GM12878 (cell line): ENCODE results near the gene COL5A1. TPM values are rescaled to one million over a fixed set of nuclear protein-coding genes. Genes with fewer than 3 reads are reported as not detected.
A peak's percentile ranks its signal among the peaks of the same experiment; 100 is the strongest.

Source experiments
- ATAC-seq: fragments of 200-7000 bp; cut with Tn5 transposase; 3 replicates; pipeline ENCODE4 v1.9.1; 2020; ENCODE audit warnings: mild to moderate bottlenecking, moderate library complexity
- BruUV-seq: library from RNA; stranded (reverse); fragments of 400-500 nt; replicated peaks from 2 replicates; lab custom pipeline; 2021; lab: Mats Ljungman, UMichigan
- CTCF ChIA-PET: fragments of 300-600 bp; sonication (Branson Sonifier 250); formaldehyde crosslinking; extraction: SDS; loops from one replicate; lab custom pipeline; 2021; ENCODE audit warnings: inconsistent platforms; lab: Yijun Ruan, JAX
- POLR2A ChIA-PET: fragments of 350-600 bp; formaldehyde crosslinking; extraction: SDS; loops from one replicate; lab custom pipeline; 2021; ENCODE audit warnings: inconsistent platforms; lab: Charles Lee
- RAD21 ChIA-PET: fragments of 300-600 bp; sonication (Branson Sonifier 250); formaldehyde crosslinking; loops from one replicate; lab custom pipeline; 2023; ENCODE audit warnings: antibody characterized with exemption; ENCODE audit not compliant: unreplicated experiment; lab: Charles Lee
- SMC1A ChIA-PET: fragments of 300-600 bp; sonication (Branson Sonifier 250); formaldehyde crosslinking; loops from one replicate; lab custom pipeline; 2023; ENCODE audit not compliant: unreplicated experiment, uncharacterized antibody; lab: Charles Lee
- DNase-seq: peaks from one replicate; pipeline ENCODE4 v3.0.0-alpha.2; 2011; ENCODE audit warnings: low read depth, low spot score
- FAIRE-seq: peaks from 3 replicates; lab custom pipeline; 2011; peaks lifted over from hg19 to GRCh38; lab: Jason Lieb, UNC
- H2AFZ ChIP-seq: 2 replicates; pipeline ENCODE4 v1.6.0; 2011; ENCODE audit warnings: low read depth, low read length, control low read depth; ENCODE audit not compliant: control insufficient read depth
- H3K27ac ChIP-seq: 2 replicates; pipeline ENCODE4 v1.5.1; 2011; ENCODE audit warnings: control low read depth; ENCODE audit not compliant: control insufficient read depth, insufficient read depth
- H3K27me3 ChIP-seq, 2 experiments: replicated peaks in 1 of 2; 2 replicates each; pipeline versions ENCODE4 v1.6.0 to v1.6.1; 2011; ENCODE audit warnings: low read length in 1 of 2; ENCODE audit not compliant: control insufficient read depth in 2 of 2, insufficient read depth in 2 of 2
- H3K36me3 ChIP-seq, 2 experiments: 2 replicates each; pipeline ENCODE4 v1.5.1; 2011; ENCODE audit warnings: low read length in 1 of 2; ENCODE audit not compliant: control insufficient read depth in 2 of 2, insufficient read depth in 2 of 2
- H3K4me1 ChIP-seq: 2 replicates; pipeline ENCODE4 v1.6.1; 2011; ENCODE audit warnings: mild to moderate bottlenecking, low read length, moderate library complexity, mixed read lengths; ENCODE audit not compliant: control insufficient read depth, insufficient read depth
- H3K4me2 ChIP-seq: 2 replicates; pipeline ENCODE4 v1.6.0; 2011; ENCODE audit warnings: control low read depth; ENCODE audit not compliant: control insufficient read depth, insufficient read depth
- H3K4me3 ChIP-seq: fragments of 200-600 bp; sonication (generic); 2 replicates; pipeline ENCODE4 v1.5.1; 2016
- H3K79me2 ChIP-seq: 2 replicates; pipeline ENCODE4 v1.6.0; 2011; ENCODE audit warnings: low read length; ENCODE audit not compliant: control insufficient read depth, insufficient read depth
- H3K9ac ChIP-seq: 2 replicates; pipeline ENCODE4 v1.8.0; 2011; ENCODE audit warnings: low read length, control low read depth, mixed read lengths; ENCODE audit not compliant: control insufficient read depth, insufficient read depth
- H3K9me3 ChIP-seq: replicated peaks from 3 replicates; pipeline ENCODE4 v1.5.1; 2011; ENCODE audit warnings: mild to moderate bottlenecking, low read length; ENCODE audit not compliant: control insufficient read depth, insufficient read depth
- H4K20me1 ChIP-seq: 2 replicates; pipeline ENCODE4 v1.6.0; 2011; ENCODE audit not compliant: control insufficient read depth, insufficient read depth
- BACH1 ChIP-seq: fragments of 450-650 bp; IDR thresholded peaks from 2 replicates; pipeline ENCODE4 v1.6.1; 2017; ENCODE audit warnings: mild to moderate bottlenecking, borderline replicate concordance
- CTCF ChIP-seq, 3 experiments: IDR thresholded peaks in 2 of 3; conservative IDR thresholded peaks in 1 of 3; 2 replicates each; pipeline ENCODE4 v1.5.1; 2011; ENCODE audit warnings: low read depth in 3 of 3, low read length in 3 of 3, mild to moderate bottlenecking in 3 of 3, control low read depth in 2 of 3, moderate library complexity in 2 of 3, inconsistent platforms in 1 of 3, mixed read lengths in 1 of 3; ENCODE audit not compliant: control insufficient read depth in 2 of 3, insufficient read depth in 1 of 3; ENCODE audit errors: extremely low read depth in 1 of 3
- ESRRA ChIP-seq: IDR thresholded peaks from 2 replicates; pipeline ENCODE4 v1.6.1; 2012; ENCODE audit warnings: mild to moderate bottlenecking, low read length, improper control_type of control experiment
- IKZF1 ChIP-seq: fragments of 450-650 bp; conservative IDR thresholded peaks from 2 replicates; pipeline ENCODE4 v1.6.1; 2017; ENCODE audit warnings: antibody characterized with exemption, mild to moderate bottlenecking
- MTA2 ChIP-seq: fragments of 450-650 bp; IDR thresholded peaks from 2 replicates; pipeline ENCODE4 v1.6.1; 2016; ENCODE audit warnings: low read depth, mild to moderate bottlenecking, moderate library complexity
- PAX5 ChIP-seq: IDR thresholded peaks from 2 replicates; pipeline ENCODE4 v1.6.1; 2011; ENCODE audit warnings: low read depth, low read length, borderline replicate concordance
- SUZ12 ChIP-seq: fragments of 200-600 bp; sonication (generic); IDR thresholded peaks from one replicate; pipeline ENCODE4 v1.6.1; 2018; ENCODE audit warnings: antibody characterized with exemption, mild to moderate bottlenecking; ENCODE audit not compliant: unreplicated experiment
- TCF3 ChIP-seq: IDR thresholded peaks from 2 replicates; pipeline ENCODE4 v1.6.1; 2012; ENCODE audit warnings: low read depth, mild to moderate bottlenecking, low read length, borderline replicate concordance; ENCODE audit not compliant: insufficient read depth
- ZNF207 ChIP-seq: fragments of 450-650 bp; IDR thresholded peaks from 2 replicates; pipeline ENCODE4 v1.6.1; 2014; ENCODE audit warnings: antibody characterized with exemption, mild to moderate bottlenecking, borderline replicate concordance
- WGBS: methylation state at CpG from one replicate; pipeline ENCODE4 v1.1.6; 2016; ENCODE audit warnings: low lambda C conversion rate; ENCODE audit not compliant: insufficient replicate concordance, insufficient coverage; ENCODE audit errors: missing lambda C conversion rate; 5-methylcytosine and 5-hydroxymethylcytosine counted together
- in situ Hi-C: fragments of 300-500 bp; cut with MboI; formaldehyde crosslinking; loops from 9 replicates; pipeline ENCODE4 v1.14.3; 2018; ENCODE audit warnings: mixed read lengths
- intact Hi-C: fragments of 100-400 bp; cut with micrococcal nuclease; formaldehyde crosslinking; loops from one replicate; pipeline ENCODE4 v1.14.2; 2022; ENCODE audit not compliant: unreplicated experiment
- polyA plus RNA-seq, 11 experiments: library from polyadenylated mRNA; depleted of rRNA in 4 of 11; unstranded in 6 of 11; stranded (reverse) in 5 of 11; fragments of >200 nt; fragmentation: Nextera tagmentation in 4 of 11; fragmentation: Illumina TruSeq in 1 of 11; extraction: Ambion mirVana in 4 of 11; extraction: Trizol in 1 of 11; gene quantifications; 1 replicate in 1 of 11; 2 replicates in 10 of 11; pipeline versions ENCODE4 v1.2.1 to v1.2.3, GENCODE V29; 2011 to 2016; ENCODE audit warnings: inconsistent platforms in 2 of 11, missing spikeins in 2 of 11, low read depth in 1 of 11
- total RNA-seq, 4 experiments: library from RNA; depleted of rRNA in 3 of 4; stranded (reverse); fragments of >200 nt in 3 of 4; fragmentation: Illumina TruSeq in 1 of 4; extraction: Trizol in 1 of 4; gene quantifications; 2 replicates each; pipeline versions ENCODE4 v1.2.1 to v1.2.3, GENCODE V29; 2013 to 2021

COL5A1 gene
- total and polyA plus RNA-seq, 10 of the 15 experiments (the other 5 are each of a cell fraction or from before 2014, with no cell fraction given) = under 0.01 to 0.15 (median 0.13) TPM; not detected in 4

- H3K27ac ChIP-seq = no peak overlapping the region
- ChIA-PET CTCF (no interaction called here), POLR2A (no interaction called here), RAD21 (no interaction called here), SMC1A (no interaction called here)
- no peak for FAIRE-seq
- no peak for ATAC-seq
- no peak for TF ChIP-seq ZNF207
- TF ChIP-seq SUZ12 = no peak
- TF ChIP-seq IKZF1 = no peak
- no peak for TF ChIP-seq PAX5
- no peak for TF ChIP-seq TCF3
- no peak for TF ChIP-seq ESRRA
- no peak for TF ChIP-seq BACH1
- H3K4me1 ChIP-seq = no peaks in the 10 kb centered on the region
- DNase-seq = no peak
- in situ Hi-C loops (no loop called here), intact Hi-C loops (no loop called here)
- 52% methylated on average over 14 of the region's 14 CpGs for WGBS
- H3K4me2 ChIP-seq = no peak overlapping the region
- no peaks in the 10 kb centered on the region for H3K79me2 ChIP-seq
- no peaks in the 10 kb centered on the region; a peak in 1 of 4 replicates for H3K27me3 ChIP-seq
- H3K9ac ChIP-seq = no peak overlapping the region
- H4K20me1 ChIP-seq = no peaks in the 10 kb centered on the region
- no peak overlapping the region for H3K4me3 ChIP-seq
- H2AFZ ChIP-seq = no peak overlapping the region
- BruUV-seq = no TSS peak
- H3K36me3 ChIP-seq = no peaks in the 10 kb centered on the region
- H3K9me3 ChIP-seq = peaks cover 4% of the 10 kb centered on the region; the same call in 2 of the 3 replicates
These were observed 18.1 kb downstream of the COL5A1 start for GRCh38 chr9:134659688-134660131.

GRCh38 chr9:134660407-134660806, 18.8 kb downstream of the COL5A1 start:
- Histone ChIP-seq H3K4me1 (no peaks in the 10 kb centered on the region), H2AFZ (no peak overlapping the region), H3K36me3 (no peaks in the 10 kb centered on the region), H3K4me2 (no peak overlapping the region), H3K27ac (no peak overlapping the region), H3K79me2 (no peaks in the 10 kb centered on the region), H3K9ac (no peak overlapping the region), H3K9me3 (peaks cover 4% of the 10 kb centered on the region; the same call in 2 of the 3 replicates), H3K4me3 (no peak overlapping the region), H3K27me3 (no peaks in the 10 kb centered on the region; a peak in 1 of 4 replicates), H4K20me1 (no peaks in the 10 kb centered on the region)
- BruUV-seq = no TSS peak
- WGBS = 0% methylated on average over 1 of the region's 1 CpG
- ChIA-PET POLR2A (no interaction called here), SMC1A (no interaction called here), RAD21 (no interaction called here), CTCF (interaction anchor here (0.7 kb wide), 1 partner anchor 26 kb away, joined by 3 read pairs; no protein-coding TSS in a partner anchor)
- in situ Hi-C loops = no loop called here
- intact Hi-C loops = no loop called here
- DNase-seq (no peak), ATAC-seq (no peak), FAIRE-seq (no peak)
- TF ChIP-seq MTA2 = no peak
- peak in 2 of 3 experiments; percentile 50; a peak in 5 of 6 replicates for TF ChIP-seq CTCF (IDR thresholded peaks at IDR 0.05 in 2 of 3, conservative IDR thresholded peaks at IDR 0.05 in 1 of 3; ENCODE audit: control insufficient read depth in 2 of 3, extremely low read depth in 1 of 3, insufficient read depth in 1 of 3, low read depth in 3 of 3, low read length in 3 of 3)
